K562 (cell line): ENCODE data around the gene RACK1. TPM values are rescaled to one million over a fixed set of nuclear protein-coding genes. Genes with fewer than 3 reads are reported as not detected.

Source experiments
- ATF7 ChIP-seq: fragments of 450-650 bp; IDR thresholded peaks from 2 replicates; pipeline ENCODE4 v1.7.1; 2014; ENCODE audit warnings: mild to moderate bottlenecking, moderate library complexity
- CBX5 ChIP-seq: IDR thresholded peaks from 2 replicates; pipeline ENCODE4 v1.6.1; 2014; ENCODE audit warnings: low read depth, borderline replicate concordance
- EP400 ChIP-seq: fragments of 450-650 bp; IDR thresholded peaks from 2 replicates; pipeline ENCODE4 v1.6.1; 2017; ENCODE audit warnings: antibody characterized with exemption, mild to moderate bottlenecking, moderate library complexity
- KAT2B ChIP-seq: IDR thresholded peaks from one replicate; pipeline ENCODE4 v1.6.1; 2012; ENCODE audit warnings: low read depth, mild to moderate bottlenecking, control low read depth, inconsistent platforms, low read length, moderate library complexity
- LARP7 ChIP-seq: fragments of 450-650 bp; IDR thresholded peaks from 2 replicates; pipeline ENCODE4 v1.6.1; 2016
- NCOR1 ChIP-seq: fragments of 450-650 bp; IDR thresholded peaks from 2 replicates; pipeline ENCODE4 v1.6.1; 2016; ENCODE audit warnings: mild to moderate bottlenecking, moderate library complexity
- SMARCC2 ChIP-seq: fragments of 450-650 bp; IDR thresholded peaks from 2 replicates; pipeline ENCODE4 v1.6.1; 2017; ENCODE audit warnings: antibody characterized with exemption, moderate library complexity, mild to moderate bottlenecking, low read depth
- SUPT5H ChIP-seq: fragments of 450-650 bp; IDR thresholded peaks from 2 replicates; pipeline ENCODE4 v1.6.1; 2016
- ZBTB1 ChIP-seq: sonication (generic); formaldehyde crosslinking; IDR thresholded peaks from 2 replicates; pipeline ENCODE4 v1.8.1; 2023; ENCODE audit warnings: missing genetic modification reagents, low read depth, mild to moderate bottlenecking, borderline replicate concordance
- ZFP30 ChIP-seq: fragments of 250-450 bp; sonication (Bioruptor Pico); IDR thresholded peaks from 2 replicates; pipeline ENCODE4 v1.8.0; 2022; ENCODE audit warnings: moderate library complexity, mild to moderate bottlenecking, inconsistent platforms, borderline replicate concordance
- ZNF175 ChIP-seq: fragments of 200-800 bp; sonication (Bioruptor generic); IDR thresholded peaks from 2 replicates; pipeline ENCODE4 v1.6.1; 2016; ENCODE audit warnings: low read depth, mild to moderate bottlenecking, missing genetic modification characterization, missing compliant biosample characterization
- ZNF3 ChIP-seq: fragments of 250-450 bp; sonication (Bioruptor Pico); IDR thresholded peaks from 2 replicates; pipeline ENCODE4 v1.5.0; 2021; ENCODE audit warnings: mild to moderate bottlenecking, moderate library complexity
- polyA plus RNA-seq, 8 experiments: library from polyadenylated mRNA; depleted of rRNA in 4 of 8; stranded (reverse) in 5 of 8; unstranded in 3 of 8; fragments of >200 nt; fragmentation: Nextera tagmentation in 2 of 8; fragmentation: Illumina TruSeq in 1 of 8; extraction: Ambion mirVana in 2 of 8; extraction: Trizol in 1 of 8; gene quantifications; 2 replicates each; pipeline versions ENCODE4 v1.2.1 to v1.2.3, GENCODE V29; 2011 to 2014; ENCODE audit warnings: inconsistent platforms in 1 of 8, missing spikeins in 1 of 8
- total RNA-seq, 7 experiments: library from RNA; depleted of rRNA in 6 of 7; stranded (reverse); fragments of >200 nt in 6 of 7; fragmentation: Illumina TruSeq in 2 of 7; extraction: Trizol in 2 of 7; gene quantifications; 2 replicates each; pipeline versions ENCODE4 v1.2.1 to v1.2.3, GENCODE V29; 2011 to 2021; ENCODE audit warnings: low replicate concordance in 1 of 7
- TF ChIP-seq, protein P1 (sequence below), 2 experiments: fragments of 150-350 bp in 1 of 2; IDR thresholded peaks; 2 replicates each; pipeline ENCODE4 v1.6.1; 2012 to 2016; ENCODE audit warnings: low read depth in 2 of 2, low read length in 2 of 2, mild to moderate bottlenecking in 1 of 2, moderate library complexity in 1 of 2
- TF ChIP-seq, protein P2 (sequence below): fragments of 250-450 bp; sonication (Bioruptor Pico); IDR thresholded peaks from 2 replicates; pipeline ENCODE4 v1.9.0; 2021; ENCODE audit warnings: mild to moderate bottlenecking
- TF ChIP-seq, protein P3 (sequence below), 2 experiments: fragments of 450-650 bp; IDR thresholded peaks; 2 replicates each; pipeline ENCODE4 v1.6.1; 2016
- TF ChIP-seq, protein P4 (sequence below): fragments of 450-650 bp; formaldehyde crosslinking; conservative IDR thresholded peaks from 2 replicates; pipeline ENCODE4 v1.4.0; 2022; ENCODE audit warnings: mild to moderate bottlenecking, missing genetic modification characterization
- TF ChIP-seq, protein P5 (sequence below): fragments of 200-400 bp; formaldehyde crosslinking; IDR thresholded peaks from 2 replicates; pipeline ENCODE4 v1.6.1; 2017; ENCODE audit warnings: mild to moderate bottlenecking, low read depth, low read length, moderate library complexity
- TF ChIP-seq, protein P6 (sequence below): fragments of 450-650 bp; IDR thresholded peaks from 2 replicates; pipeline ENCODE4 v1.6.1; 2014; ENCODE audit warnings: low read depth, mild to moderate bottlenecking, moderate library complexity, borderline replicate concordance

The RACK1 gene
- total and polyA plus RNA-seq, 9 of the 15 experiments (the other 6 are each of a cell fraction or from before 2014, with no cell fraction given), result 2,303 to 5,311 (median 3,833) TPM

DNA sequence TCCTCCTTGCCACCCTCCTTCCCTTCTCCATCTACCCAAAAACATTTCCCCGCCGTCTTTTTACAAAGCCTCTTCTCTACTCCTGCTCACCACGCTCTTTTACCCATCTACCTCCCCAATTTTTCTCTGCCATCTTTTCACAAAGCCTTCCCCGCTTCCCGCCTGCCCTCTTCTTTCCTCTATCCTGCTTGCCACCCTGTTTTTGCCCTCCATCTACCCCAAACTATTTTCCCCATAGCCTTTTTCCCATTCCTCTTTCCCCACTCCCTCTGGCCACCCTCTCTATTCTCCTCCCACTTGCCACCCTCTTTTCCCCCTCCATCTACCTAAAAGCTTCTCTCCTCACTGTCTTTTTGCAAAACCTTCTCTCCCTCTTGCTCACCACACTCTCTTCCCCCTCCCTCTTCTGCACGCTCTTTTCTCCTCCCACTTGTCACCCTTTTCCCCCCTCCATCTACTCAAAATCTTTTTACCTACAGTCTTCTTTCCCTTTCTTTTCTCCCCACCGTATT is 36.6 kb upstream of the RACK1 start (continued):
- TF ChIP-seq, protein P1, sequence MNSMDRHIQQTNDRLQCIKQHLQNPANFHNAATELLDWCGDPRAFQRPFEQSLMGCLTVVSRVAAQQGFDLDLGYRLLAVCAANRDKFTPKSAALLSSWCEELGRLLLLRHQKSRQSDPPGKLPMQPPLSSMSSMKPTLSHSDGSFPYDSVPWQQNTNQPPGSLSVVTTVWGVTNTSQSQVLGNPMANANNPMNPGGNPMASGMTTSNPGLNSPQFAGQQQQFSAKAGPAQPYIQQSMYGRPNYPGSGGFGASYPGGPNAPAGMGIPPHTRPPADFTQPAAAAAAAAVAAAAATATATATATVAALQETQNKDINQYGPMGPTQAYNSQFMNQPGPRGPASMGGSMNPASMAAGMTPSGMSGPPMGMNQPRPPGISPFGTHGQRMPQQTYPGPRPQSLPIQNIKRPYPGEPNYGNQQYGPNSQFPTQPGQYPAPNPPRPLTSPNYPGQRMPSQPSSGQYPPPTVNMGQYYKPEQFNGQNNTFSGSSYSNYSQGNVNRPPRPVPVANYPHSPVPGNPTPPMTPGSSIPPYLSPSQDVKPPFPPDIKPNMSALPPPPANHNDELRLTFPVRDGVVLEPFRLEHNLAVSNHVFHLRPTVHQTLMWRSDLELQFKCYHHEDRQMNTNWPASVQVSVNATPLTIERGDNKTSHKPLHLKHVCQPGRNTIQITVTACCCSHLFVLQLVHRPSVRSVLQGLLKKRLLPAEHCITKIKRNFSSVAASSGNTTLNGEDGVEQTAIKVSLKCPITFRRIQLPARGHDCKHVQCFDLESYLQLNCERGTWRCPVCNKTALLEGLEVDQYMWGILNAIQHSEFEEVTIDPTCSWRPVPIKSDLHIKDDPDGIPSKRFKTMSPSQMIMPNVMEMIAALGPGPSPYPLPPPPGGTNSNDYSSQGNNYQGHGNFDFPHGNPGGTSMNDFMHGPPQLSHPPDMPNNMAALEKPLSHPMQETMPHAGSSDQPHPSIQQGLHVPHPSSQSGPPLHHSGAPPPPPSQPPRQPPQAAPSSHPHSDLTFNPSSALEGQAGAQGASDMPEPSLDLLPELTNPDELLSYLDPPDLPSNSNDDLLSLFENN (IDR thresholded peaks at IDR 0.05; ENCODE audit: low read depth in 2 of 2, low read length in 2 of 2), result no peak
- TF ChIP-seq NCOR1 (no peak), ATF7 (no peak), ZNF3 (CRISPR knock-in tag) (no peak), ZBTB1 (CRISPR knock-in tag) (no peak), ZFP30 (no peak), SUPT5H (peak; percentile 2; the same call in 1 of the 2 replicates), ZNF175 (CRISPR knock-in tag) (no peak), EP400 (no peak), LARP7 (no peak; the same call in none of the 2 replicates), KAT2B (no peak), CBX5 (no peak), SMARCC2 (no peak)
- TF ChIP-seq, protein P2, sequence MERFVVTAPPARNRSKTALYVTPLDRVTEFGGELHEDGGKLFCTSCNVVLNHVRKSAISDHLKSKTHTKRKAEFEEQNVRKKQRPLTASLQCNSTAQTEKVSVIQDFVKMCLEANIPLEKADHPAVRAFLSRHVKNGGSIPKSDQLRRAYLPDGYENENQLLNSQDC (CRISPR knock-in tag), result no peak
- TF ChIP-seq, protein P3, sequence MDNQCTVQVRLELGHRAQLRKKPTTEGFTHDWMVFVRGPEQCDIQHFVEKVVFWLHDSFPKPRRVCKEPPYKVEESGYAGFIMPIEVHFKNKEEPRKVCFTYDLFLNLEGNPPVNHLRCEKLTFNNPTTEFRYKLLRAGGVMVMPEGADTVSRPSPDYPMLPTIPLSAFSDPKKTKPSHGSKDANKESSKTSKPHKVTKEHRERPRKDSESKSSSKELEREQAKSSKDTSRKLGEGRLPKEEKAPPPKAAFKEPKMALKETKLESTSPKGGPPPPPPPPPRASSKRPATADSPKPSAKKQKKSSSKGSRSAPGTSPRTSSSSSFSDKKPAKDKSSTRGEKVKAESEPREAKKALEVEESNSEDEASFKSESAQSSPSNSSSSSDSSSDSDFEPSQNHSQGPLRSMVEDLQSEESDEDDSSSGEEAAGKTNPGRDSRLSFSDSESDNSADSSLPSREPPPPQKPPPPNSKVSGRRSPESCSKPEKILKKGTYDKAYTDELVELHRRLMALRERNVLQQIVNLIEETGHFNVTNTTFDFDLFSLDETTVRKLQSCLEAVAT (IDR thresholded peaks at IDR 0.05), result peak; percentile 31 to 67; a peak in 3 of 4 replicates
- TF ChIP-seq, protein P4, sequence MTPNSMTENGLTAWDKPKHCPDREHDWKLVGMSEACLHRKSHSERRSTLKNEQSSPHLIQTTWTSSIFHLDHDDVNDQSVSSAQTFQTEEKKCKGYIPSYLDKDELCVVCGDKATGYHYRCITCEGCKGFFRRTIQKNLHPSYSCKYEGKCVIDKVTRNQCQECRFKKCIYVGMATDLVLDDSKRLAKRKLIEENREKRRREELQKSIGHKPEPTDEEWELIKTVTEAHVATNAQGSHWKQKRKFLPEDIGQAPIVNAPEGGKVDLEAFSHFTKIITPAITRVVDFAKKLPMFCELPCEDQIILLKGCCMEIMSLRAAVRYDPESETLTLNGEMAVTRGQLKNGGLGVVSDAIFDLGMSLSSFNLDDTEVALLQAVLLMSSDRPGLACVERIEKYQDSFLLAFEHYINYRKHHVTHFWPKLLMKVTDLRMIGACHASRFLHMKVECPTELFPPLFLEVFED, result 0 out of 2 replicates have a peak, but pooled peaks have one; percentile 51
- TF ChIP-seq, protein P5, sequence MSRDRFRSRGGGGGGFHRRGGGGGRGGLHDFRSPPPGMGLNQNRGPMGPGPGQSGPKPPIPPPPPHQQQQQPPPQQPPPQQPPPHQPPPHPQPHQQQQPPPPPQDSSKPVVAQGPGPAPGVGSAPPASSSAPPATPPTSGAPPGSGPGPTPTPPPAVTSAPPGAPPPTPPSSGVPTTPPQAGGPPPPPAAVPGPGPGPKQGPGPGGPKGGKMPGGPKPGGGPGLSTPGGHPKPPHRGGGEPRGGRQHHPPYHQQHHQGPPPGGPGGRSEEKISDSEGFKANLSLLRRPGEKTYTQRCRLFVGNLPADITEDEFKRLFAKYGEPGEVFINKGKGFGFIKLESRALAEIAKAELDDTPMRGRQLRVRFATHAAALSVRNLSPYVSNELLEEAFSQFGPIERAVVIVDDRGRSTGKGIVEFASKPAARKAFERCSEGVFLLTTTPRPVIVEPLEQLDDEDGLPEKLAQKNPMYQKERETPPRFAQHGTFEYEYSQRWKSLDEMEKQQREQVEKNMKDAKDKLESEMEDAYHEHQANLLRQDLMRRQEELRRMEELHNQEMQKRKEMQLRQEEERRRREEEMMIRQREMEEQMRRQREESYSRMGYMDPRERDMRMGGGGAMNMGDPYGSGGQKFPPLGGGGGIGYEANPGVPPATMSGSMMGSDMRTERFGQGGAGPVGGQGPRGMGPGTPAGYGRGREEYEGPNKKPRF, result no peak
- TF ChIP-seq, protein P6, sequence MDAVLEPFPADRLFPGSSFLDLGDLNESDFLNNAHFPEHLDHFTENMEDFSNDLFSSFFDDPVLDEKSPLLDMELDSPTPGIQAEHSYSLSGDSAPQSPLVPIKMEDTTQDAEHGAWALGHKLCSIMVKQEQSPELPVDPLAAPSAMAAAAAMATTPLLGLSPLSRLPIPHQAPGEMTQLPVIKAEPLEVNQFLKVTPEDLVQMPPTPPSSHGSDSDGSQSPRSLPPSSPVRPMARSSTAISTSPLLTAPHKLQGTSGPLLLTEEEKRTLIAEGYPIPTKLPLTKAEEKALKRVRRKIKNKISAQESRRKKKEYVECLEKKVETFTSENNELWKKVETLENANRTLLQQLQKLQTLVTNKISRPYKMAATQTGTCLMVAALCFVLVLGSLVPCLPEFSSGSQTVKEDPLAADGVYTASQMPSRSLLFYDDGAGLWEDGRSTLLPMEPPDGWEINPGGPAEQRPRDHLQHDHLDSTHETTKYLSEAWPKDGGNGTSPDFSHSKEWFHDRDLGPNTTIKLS, result no peak
